Natural killer cell (primary cell): Measurements from ENCODE around the gene LRP5. TPM values are rescaled to one million over a fixed set of nuclear protein-coding genes. Genes with fewer than 3 reads are reported as not detected.
"Not testable (repeated sequence)": the region's sequence is repeated elsewhere in the genome, so short reads cannot be mapped to it uniquely, and the experiment has no call there.

Experiments used
- ATAC-seq, 3 donors: fragments of 150-1000 bp in 2 of 3; fragments of 200-7000 bp in 1 of 3; cut with Tn5 transposase; 1 replicate in 1 of 3; 2 replicates in 2 of 3; pipeline ENCODE4 v1.10.0; 2021; ENCODE audit warnings: mild to moderate bottlenecking in 2 of 3, moderate library complexity in 2 of 3
- DNase-seq, 2 donors: peaks; one replicate each; pipeline versions ENCODE4 v3.0.0 to v3.0.0-alpha.2; 2013 to 2021; ENCODE audit warnings: mixed read lengths in 1 of 2
- H3K27ac ChIP-seq: one replicate; pipeline ENCODE4 v1.5.1; 2013; ENCODE audit warnings: mild to moderate bottlenecking, low read length
- H3K27me3 ChIP-seq: one replicate; pipeline ENCODE4 v1.6.1; 2013; ENCODE audit warnings: low read length; ENCODE audit not compliant: control insufficient read depth, insufficient read depth
- H3K36me3 ChIP-seq: one replicate; pipeline ENCODE4 v1.6.1; 2013; ENCODE audit warnings: low read length; ENCODE audit not compliant: control insufficient read depth, insufficient read depth
- H3K4me1 ChIP-seq: one replicate; pipeline ENCODE4 v1.6.1; 2013; ENCODE audit warnings: low read length; ENCODE audit not compliant: control insufficient read depth, insufficient read depth
- H3K4me3 ChIP-seq: one replicate; pipeline ENCODE4 v1.5.1; 2013; ENCODE audit warnings: low read length
- H3K9me3 ChIP-seq: one replicate; pipeline ENCODE4 v1.6.1; 2013; ENCODE audit warnings: low read length; ENCODE audit not compliant: control insufficient read depth, insufficient read depth
- H3K27ac Mint-ChIP-seq, 2 donors: one replicate each; pipeline ENCODE4 v1.8.0; 2022; ENCODE audit warnings: mild to moderate bottlenecking in 2 of 2, mixed read lengths in 2 of 2, moderate library complexity in 1 of 2
- H3K27me3 Mint-ChIP-seq, 2 donors: one replicate each; pipeline ENCODE4 v1.8.0; 2022; ENCODE audit warnings: low read depth in 2 of 2, mixed read lengths in 2 of 2
- H3K36me3 Mint-ChIP-seq: one replicate; pipeline ENCODE4 v1.8.0; 2022; ENCODE audit warnings: mixed read lengths
- H3K4me1 Mint-ChIP-seq, 2 donors: one replicate each; pipeline ENCODE4 v1.8.0; 2022; ENCODE audit warnings: mixed read lengths in 2 of 2
- H3K4me3 Mint-ChIP-seq: one replicate; pipeline ENCODE4 v1.8.0; 2022; ENCODE audit warnings: mild to moderate bottlenecking, moderate library complexity, mixed read lengths
- H3K9me3 Mint-ChIP-seq, 2 donors: one replicate each; pipeline ENCODE4 v1.8.0; 2022; ENCODE audit warnings: mixed read lengths in 2 of 2
- CTCF ChIP-seq: fragments of 200-600 bp; IDR thresholded peaks from one replicate; pipeline ENCODE4 v1.8.0; 2022; ENCODE audit warnings: antibody characterized with exemption
- WGBS: methylation state at CpG from one replicate; pipeline ENCODE4 v1.1.7; 2013; ENCODE audit warnings: missing lambda C conversion rate; ENCODE audit not compliant: insufficient coverage; 5-methylcytosine and 5-hydroxymethylcytosine counted together
- intact Hi-C: fragments of 100-400 bp; cut with micrococcal nuclease; formaldehyde crosslinking; loops from one replicate; pipeline ENCODE4 v1.14.2; 2022
- total RNA-seq, 4 donors: library from RNA; stranded (reverse); fragments of 120-200 nt in 1 of 4; gene quantifications; one replicate each; pipeline versions ENCODE4 v1.2.3 to v1.2.4, GENCODE V29; 2013 to 2022

LRP5 gene
- total RNA-seq, 3 donors from 2014 or later (not counting 1 experiment from before 2014, with no cell fraction given): 0.36 to 1.3 (median 0.89) TPM

GRCh38 chr11:68445531-68446035 is 133.2 kb downstream of the LRP5 start:
- Mint-ChIP-seq H3K4me1 (peaks cover 4 to 7% of the 10 kb centered on the region in 2 donors), H3K9me3 (no peaks in the 10 kb centered on the region), H3K27me3 (no peaks in the 10 kb centered on the region), H3K36me3 (no peaks in the 10 kb centered on the region), H3K27ac (no peak overlapping the region), H3K4me3 (no peak overlapping the region)
- ATAC-seq (no peak), DNase-seq (no peak)
- H3K27me3 ChIP-seq: no peaks in the 10 kb centered on the region
- no peaks in the 10 kb centered on the region for H3K9me3 ChIP-seq
- H3K27ac ChIP-seq: no peak overlapping the region
- peaks cover 8% of the 10 kb centered on the region for H3K4me1 ChIP-seq
- TF ChIP-seq CTCF: no peak
- no peaks in the 10 kb centered on the region for H3K36me3 ChIP-seq
- intact Hi-C loops: no loop called here
- no peak overlapping the region for H3K4me3 ChIP-seq
- 93% methylated on average over 11 of the region's 11 CpGs for WGBS

DNA sequence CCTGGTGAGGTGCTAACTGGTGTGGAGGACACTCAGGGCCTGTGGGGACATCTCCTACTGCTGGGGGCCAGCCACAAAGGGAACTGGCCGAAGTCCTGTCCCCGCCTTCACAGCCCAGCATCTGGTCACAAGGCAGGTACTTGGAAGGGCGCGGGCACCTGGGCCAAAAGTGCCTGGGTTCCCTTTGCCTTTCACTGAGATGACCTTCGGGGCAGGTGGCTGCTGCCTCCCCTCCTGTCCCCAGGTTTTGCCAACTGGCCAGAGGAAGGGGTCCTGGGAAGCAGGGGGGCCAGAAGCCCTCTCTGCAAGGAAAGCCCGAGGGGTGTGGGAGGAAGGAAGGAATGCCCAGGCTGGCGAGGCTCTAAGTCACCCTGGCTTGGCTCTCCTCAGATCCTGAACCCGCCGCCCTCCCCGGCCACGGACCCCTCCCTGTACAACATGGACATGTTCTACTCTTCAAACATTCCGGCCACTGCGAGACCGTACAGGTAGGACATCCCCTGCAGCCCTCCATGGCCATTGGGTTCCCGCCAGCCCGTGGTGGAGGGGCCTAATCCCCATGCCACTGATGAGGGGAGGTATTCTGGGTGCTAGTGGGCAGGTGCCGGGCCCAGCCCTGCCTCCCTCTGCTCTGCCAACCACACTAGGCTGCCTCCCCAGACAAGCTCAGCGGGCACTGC is 133.8 kb downstream of the LRP5 start:
- DNase-seq (no peak), ATAC-seq (no peak)
- no peaks in the 10 kb centered on the region for H3K27me3 ChIP-seq
- intact Hi-C loops: no loop called here
- H3K4me1 Mint-ChIP-seq: peaks cover 4 to 7% of the 10 kb centered on the region in 2 donors
- H3K36me3 Mint-ChIP-seq: no peaks in the 10 kb centered on the region
- no peaks in the 10 kb centered on the region for H3K36me3 ChIP-seq
- no peaks in the 10 kb centered on the region for H3K9me3 Mint-ChIP-seq
- peaks cover 8% of the 10 kb centered on the region for H3K4me1 ChIP-seq
- H3K27ac Mint-ChIP-seq: no peak overlapping the region
- no peaks in the 10 kb centered on the region for H3K9me3 ChIP-seq
- H3K27ac ChIP-seq: no peak overlapping the region
- H3K4me3 ChIP-seq: no peak overlapping the region
- WGBS: 93% methylated on average over 17 of the region's 18 CpGs
- H3K4me3 Mint-ChIP-seq: no peak overlapping the region
- H3K27me3 Mint-ChIP-seq: no peaks in the 10 kb centered on the region
- no peak for TF ChIP-seq CTCF

DNA sequence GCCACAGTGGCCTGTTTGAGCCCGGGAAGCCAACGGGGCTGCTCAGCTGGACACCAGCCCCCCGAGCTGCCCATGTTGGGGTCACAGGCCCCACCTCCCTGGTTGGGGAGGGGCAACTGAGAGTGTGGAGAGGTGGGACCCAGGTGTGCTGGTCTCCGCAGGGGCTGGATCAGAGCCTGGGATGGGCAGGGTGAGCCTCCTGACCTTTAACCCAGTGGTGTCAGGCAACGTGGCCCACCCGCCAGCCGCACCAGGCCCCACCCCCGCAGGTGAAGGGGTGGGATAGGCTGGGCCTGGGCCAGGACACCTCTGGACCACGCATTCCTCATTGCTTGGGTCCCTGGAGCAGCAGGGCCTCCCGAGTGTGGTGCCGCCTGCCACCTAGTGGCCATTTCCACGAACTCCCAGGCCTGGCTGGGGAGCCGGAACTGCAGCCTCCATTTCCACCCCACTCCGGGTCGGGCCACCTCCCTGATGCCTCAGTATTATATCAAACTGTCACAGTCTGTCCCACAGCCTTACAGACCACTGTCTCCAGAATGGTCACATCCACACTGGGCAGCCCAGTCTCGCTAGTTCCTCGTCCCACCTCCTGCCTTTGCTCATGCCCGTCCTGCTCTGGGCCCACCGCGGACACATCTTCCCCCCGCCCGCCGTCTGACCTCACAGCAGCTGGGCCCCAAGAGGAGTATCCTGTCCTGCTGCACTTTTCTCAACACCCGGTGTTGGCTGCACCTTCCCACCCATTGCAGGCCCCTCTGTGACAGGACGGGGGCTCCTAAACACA is 134.8 kb downstream of the LRP5 start:
- intact Hi-C loops: loop anchor here (1.0 kb wide), 1 partner anchor 190 kb away; no protein-coding TSS in a partner anchor
- Mint-ChIP-seq H3K27me3 (no peaks in the 10 kb centered on the region), H3K4me1 (peaks cover 4 to 7% of the 10 kb centered on the region in 2 donors), H3K27ac (peak overlapping the region in 1 of 2 donors; percentile 53), H3K9me3 (no peaks in the 10 kb centered on the region), H3K36me3 (no peaks in the 10 kb centered on the region), H3K4me3 (no peak overlapping the region)
- H3K4me3 ChIP-seq: no peak overlapping the region
- ATAC-seq (peak; percentile 85 to 100 (median 99)), DNase-seq (peak; percentile 70 to 87)
- peak; percentile 93 for TF ChIP-seq CTCF
- H3K9me3 ChIP-seq: no peaks in the 10 kb centered on the region
- no peaks in the 10 kb centered on the region for H3K27me3 ChIP-seq
- H3K27ac ChIP-seq: no peak overlapping the region
- peaks cover 8% of the 10 kb centered on the region for H3K4me1 ChIP-seq
- WGBS: 56% methylated on average over 25 of the region's 25 CpGs
- no peaks in the 10 kb centered on the region for H3K36me3 ChIP-seq

- not testable (repeated sequence) for H3K4me3 ChIP-seq, H3K27me3 Mint-ChIP-seq, DNase-seq, H3K9me3 Mint-ChIP-seq, H3K4me3 Mint-ChIP-seq, H3K9me3 ChIP-seq, H3K4me1 ChIP-seq, H3K27me3 ChIP-seq, H3K36me3 Mint-ChIP-seq, ATAC-seq, H3K4me1 Mint-ChIP-seq, H3K27ac ChIP-seq, H3K36me3 ChIP-seq
- WGBS: 96% methylated on average over 5 of the region's 6 CpGs
- H3K27ac Mint-ChIP-seq: peak overlapping the region in 1 of 2 donors; percentile 53
- intact Hi-C loops: loop anchor here (1.0 kb wide), 1 partner anchor 191 kb away; no protein-coding TSS in a partner anchor
Observed at GRCh38 chr11:68447914-68448313, 135.5 kb downstream of the LRP5 start.
